K562 (cell line): ENCODE data around the gene ZDHHC18. TPM values are rescaled to one million over a fixed set of nuclear protein-coding genes. Genes with fewer than 3 reads are reported as not detected.

Source experiments
- ATAC-seq: fragments of 200-7000 bp; cut with Tn5 transposase; 3 replicates; pipeline ENCODE4 v1.9.1; 2020; ENCODE audit warnings: moderate library complexity
- BruUV-seq: library from RNA; stranded (reverse); fragments of 400-500 nt; replicated peaks from 2 replicates; lab custom pipeline; 2021; lab: Mats Ljungman, UMichigan
- CTCF ChIA-PET: fragments of 300-600 bp; formaldehyde crosslinking; extraction: SDS; loops from one replicate; lab custom pipeline; 2021; ENCODE audit warnings: low intra/inter-chr PET ratio; lab: Yijun Ruan, JAX
- POLR2A ChIA-PET: fragments of 300-600, 350-650 bp; sonication (Branson Sonifier 250); formaldehyde crosslinking; extraction: SDS; loops from one replicate; lab custom pipeline; 2021; ENCODE audit warnings: antibody characterized with exemption, inconsistent platforms; lab: Yijun Ruan, JAX
- DNase-seq, 4 experiments: peaks; one replicate each; pipeline versions ENCODE4 v3.0.0 to v3.0.0-alpha.2; 2011 to 2018; ENCODE audit warnings: low spot score in 3 of 4, mixed read lengths in 3 of 4; ENCODE audit errors: extremely low read depth in 1 of 4
- FAIRE-seq: peaks from 2 replicates; lab custom pipeline; 2011; peaks lifted over from hg19 to GRCh38; lab: Jason Lieb, UNC
- H2AFZ ChIP-seq: 2 replicates; pipeline ENCODE4 v1.6.0; 2011; ENCODE audit warnings: low read depth, low read length, control low read depth, inconsistent platforms
- H3K27ac ChIP-seq: fragments of 200-600 bp; 3 replicates; pipeline ENCODE4 v1.8.0; 2011; ENCODE audit warnings: low read depth, mild to moderate bottlenecking, control low read depth, inconsistent platforms, low read length, moderate library complexity, mixed read lengths; ENCODE audit errors: extremely low read depth
- H3K27me3 ChIP-seq, 2 experiments: fragments of 300-600 bp in 1 of 2; 2 replicates in 1 of 2; 3 replicates in 1 of 2; pipeline versions ENCODE4 v1.6.0 to v1.8.0; 2011; ENCODE audit warnings: inconsistent platforms in 2 of 2, low read length in 2 of 2, mild to moderate bottlenecking in 1 of 2, mixed read lengths in 1 of 2, moderate library complexity in 1 of 2; ENCODE audit not compliant: control insufficient read depth in 2 of 2, insufficient read depth in 2 of 2
- H3K36me3 ChIP-seq: fragments of 300-600 bp; 3 replicates; pipeline ENCODE4 v1.8.0; 2011; ENCODE audit warnings: mild to moderate bottlenecking, low read length, inconsistent platforms; ENCODE audit not compliant: control insufficient read depth, insufficient read depth
- H3K4me1 ChIP-seq, 2 experiments: fragments of 200-600 bp in 1 of 2; replicated peaks in 1 of 2; 2 replicates in 1 of 2; 3 replicates in 1 of 2; pipeline versions ENCODE4 v1.5.1 to v1.8.0; 2011; ENCODE audit warnings: inconsistent platforms in 2 of 2, low read length in 2 of 2, mild to moderate bottlenecking in 1 of 2, mixed read lengths in 1 of 2, moderate library complexity in 1 of 2; ENCODE audit not compliant: control insufficient read depth in 2 of 2, insufficient read depth in 2 of 2
- H3K4me2 ChIP-seq: 2 replicates; pipeline ENCODE4 v1.6.1; 2011; ENCODE audit warnings: low read length, control low read depth, inconsistent platforms, mixed read lengths; ENCODE audit not compliant: insufficient read depth
- H3K4me3 ChIP-seq: fragments of 200-600 bp; sonication (generic), shearing (Covaris generic); 2 replicates; pipeline ENCODE4 v1.5.1; 2016; ENCODE audit warnings: control low read depth, inconsistent platforms
- H3K79me2 ChIP-seq: fragments of 200-600 bp; 3 replicates; pipeline ENCODE4 v1.8.0; 2011; ENCODE audit warnings: low read length, inconsistent platforms; ENCODE audit not compliant: control insufficient read depth, insufficient read depth
- H3K9ac ChIP-seq, 2 experiments: 2 replicates each; pipeline versions ENCODE4 v1.6.0 to v1.6.1; 2011; ENCODE audit warnings: low read depth in 2 of 2, low read length in 2 of 2, control low read depth in 1 of 2, inconsistent platforms in 1 of 2, mild to moderate bottlenecking in 1 of 2, mixed read lengths in 1 of 2; ENCODE audit not compliant: insufficient read depth in 1 of 2
- H3K9me1 ChIP-seq: one replicate; pipeline ENCODE4 v1.6.0; 2011; ENCODE audit warnings: inconsistent platforms, mild to moderate bottlenecking, low read length, moderate library complexity; ENCODE audit not compliant: control insufficient read depth, insufficient read depth
- H3K9me3 ChIP-seq: replicated peaks from 2 replicates; pipeline ENCODE4 v1.5.1; 2011; ENCODE audit warnings: low read depth, low read length, inconsistent platforms; ENCODE audit not compliant: control insufficient read depth, insufficient read depth
- H4K20me1 ChIP-seq: replicated peaks from 2 replicates; pipeline ENCODE4 v1.6.1; 2011; ENCODE audit warnings: low read length, inconsistent platforms, mixed read lengths; ENCODE audit not compliant: control insufficient read depth, insufficient read depth
- ARID2 ChIP-seq: fragments of 450-650 bp; IDR thresholded peaks from 2 replicates; pipeline ENCODE4 v1.6.1; 2017; ENCODE audit warnings: antibody characterized with exemption, mild to moderate bottlenecking
- DPF2 ChIP-seq: fragments of 450-650 bp; IDR thresholded peaks from 2 replicates; pipeline ENCODE4 v1.6.1; 2016
- ELF1 ChIP-seq: fragments of 200-800 bp; sonication (Bioruptor generic); IDR thresholded peaks from 2 replicates; pipeline ENCODE4 v1.6.1; 2016; ENCODE audit warnings: missing genetic modification characterization, missing compliant biosample characterization
- ETV6 ChIP-seq, 3 experiments: fragments of 150-350 bp in 1 of 3; sonication (generic) in 1 of 3; formaldehyde crosslinking in 1 of 3; IDR thresholded peaks; 2 replicates each; pipeline versions ENCODE4 v1.6.1 to v1.8.0; 2014 to 2022; ENCODE audit warnings: borderline replicate concordance in 2 of 3, low read depth in 2 of 3, antibody characterized with exemption in 1 of 3, low read length in 1 of 3, mild to moderate bottlenecking in 1 of 3, missing genetic modification reagents in 1 of 3
- FOXA3 ChIP-seq, 2 experiments: fragments of 450-650 bp in 1 of 2; sonication (generic) in 1 of 2; formaldehyde crosslinking; IDR thresholded peaks in 1 of 2; conservative IDR thresholded peaks in 1 of 2; 2 replicates each; pipeline versions ENCODE4 v1.4.0 to v1.8.0; 2020 to 2022; ENCODE audit warnings: mild to moderate bottlenecking in 2 of 2, missing genetic modification reagents in 1 of 2
- GATAD2A ChIP-seq: fragments of 450-650 bp; IDR thresholded peaks from 2 replicates; pipeline ENCODE4 v1.6.1; 2017
- HEY1 ChIP-seq: fragments of 250-450 bp; sonication (Bioruptor Pico); IDR thresholded peaks from 2 replicates; pipeline ENCODE4 v1.5.0; 2020; ENCODE audit warnings: mild to moderate bottlenecking, moderate library complexity, borderline replicate concordance
- MECOM ChIP-seq: fragments of 250-450 bp; sonication (Bioruptor Pico); IDR thresholded peaks from 2 replicates; pipeline ENCODE4 v1.8.0; 2022; ENCODE audit warnings: inconsistent platforms
- RBM17 ChIP-seq: fragments of 200-400 bp; formaldehyde crosslinking; IDR thresholded peaks from 2 replicates; pipeline ENCODE4 v1.6.1; 2017; ENCODE audit warnings: low read depth, mild to moderate bottlenecking, low read length, borderline replicate concordance
- RBM39 ChIP-seq: fragments of 200-400 bp; formaldehyde crosslinking; optimal IDR thresholded peaks from 2 replicates; pipeline ENCODE3; 2018; ENCODE audit warnings: low read depth, low read length
- SAP30 ChIP-seq: fragments of 200-600 bp; sonication (generic); IDR thresholded peaks from 2 replicates; pipeline ENCODE4 v1.6.1; 2012; ENCODE audit warnings: borderline replicate concordance, low read depth, mild to moderate bottlenecking, moderate library complexity, low read length, control low read depth, inconsistent platforms; ENCODE audit not compliant: insufficient read depth, poor library complexity, severe bottlenecking
- YY1 ChIP-seq, 3 experiments: IDR thresholded peaks; 2 replicates each; pipeline ENCODE4 v1.6.1; 2011; ENCODE audit warnings: low read length in 2 of 3, mild to moderate bottlenecking in 2 of 3, moderate library complexity in 2 of 3, borderline replicate concordance in 1 of 3, control low read depth in 1 of 3, low read depth in 1 of 3; ENCODE audit not compliant: insufficient read depth in 3 of 3, insufficient replicate concordance in 2 of 3, control insufficient read depth in 1 of 3, insufficient read length in 1 of 3; ENCODE audit errors: extremely low read depth in 1 of 3
- ZNF197 ChIP-seq: fragments of 200-800 bp; sonication (Bioruptor generic); IDR thresholded peaks from 2 replicates; pipeline ENCODE4 v1.6.1; 2016; ENCODE audit warnings: low read depth, missing genetic modification characterization, missing compliant biosample characterization
- ZNF217 ChIP-seq: sonication (generic); formaldehyde crosslinking; IDR thresholded peaks from 2 replicates; pipeline ENCODE4 v1.8.0; 2022; ENCODE audit warnings: mild to moderate bottlenecking, missing genetic modification reagents
- ZNF764 ChIP-seq: fragments of 250-450 bp; sonication (Bioruptor Pico); IDR thresholded peaks from 2 replicates; pipeline ENCODE4 v1.4.0; 2020; ENCODE audit warnings: low read depth, mild to moderate bottlenecking, moderate library complexity
- ZZZ3 ChIP-seq: fragments of 450-650 bp; IDR thresholded peaks from 2 replicates; pipeline ENCODE4 v1.6.1; 2016; ENCODE audit warnings: antibody characterized with exemption, mild to moderate bottlenecking, moderate library complexity
- WGBS: fragments of 100-300 bp; shearing (Covaris generic); methylation state at CpG from one replicate; pipeline ENCODE4 v1.1.6; 2016; ENCODE audit warnings: low coverage, mixed read lengths; ENCODE audit not compliant: insufficient coverage; ENCODE audit errors: missing lambda C conversion rate; 5-methylcytosine and 5-hydroxymethylcytosine counted together
- in situ Hi-C: fragments of 300-500 bp; cut with MboI; formaldehyde crosslinking; loops from 4 replicates; pipeline ENCODE4 v1.15.0; 2018; ENCODE audit warnings: inconsistent platforms, mixed read lengths
- intact Hi-C: fragments of 100-400 bp; cut with micrococcal nuclease; formaldehyde crosslinking; loops from 2 replicates; pipeline ENCODE4 v1.14.2; 2022
- polyA plus RNA-seq, 8 experiments: library from polyadenylated mRNA; depleted of rRNA in 4 of 8; stranded (reverse) in 5 of 8; unstranded in 3 of 8; fragments of >200 nt; fragmentation: Nextera tagmentation in 2 of 8; fragmentation: Illumina TruSeq in 1 of 8; extraction: Ambion mirVana in 2 of 8; extraction: Trizol in 1 of 8; gene quantifications; 2 replicates each; pipeline versions ENCODE4 v1.2.1 to v1.2.3, GENCODE V29; 2011 to 2014; ENCODE audit warnings: inconsistent platforms in 1 of 8, missing spikeins in 1 of 8
- total RNA-seq, 7 experiments: library from RNA; depleted of rRNA in 6 of 7; stranded (reverse); fragments of >200 nt in 6 of 7; fragmentation: Illumina TruSeq in 2 of 7; extraction: Trizol in 2 of 7; gene quantifications; 2 replicates each; pipeline versions ENCODE4 v1.2.1 to v1.2.3, GENCODE V29; 2011 to 2021; ENCODE audit warnings: low replicate concordance in 1 of 7
- TF ChIP-seq, protein P1 (sequence below): sonication (generic); formaldehyde crosslinking; IDR thresholded peaks from 2 replicates; pipeline ENCODE4 v1.8.1; 2023; ENCODE audit warnings: mild to moderate bottlenecking, missing genetic modification reagents

Gene ZDHHC18
- total and polyA plus RNA-seq, 9 of the 15 experiments (the other 6 are each of a cell fraction or from before 2014, with no cell fraction given) = 0.42 to 35.6 (median 15.8) TPM

DNA sequence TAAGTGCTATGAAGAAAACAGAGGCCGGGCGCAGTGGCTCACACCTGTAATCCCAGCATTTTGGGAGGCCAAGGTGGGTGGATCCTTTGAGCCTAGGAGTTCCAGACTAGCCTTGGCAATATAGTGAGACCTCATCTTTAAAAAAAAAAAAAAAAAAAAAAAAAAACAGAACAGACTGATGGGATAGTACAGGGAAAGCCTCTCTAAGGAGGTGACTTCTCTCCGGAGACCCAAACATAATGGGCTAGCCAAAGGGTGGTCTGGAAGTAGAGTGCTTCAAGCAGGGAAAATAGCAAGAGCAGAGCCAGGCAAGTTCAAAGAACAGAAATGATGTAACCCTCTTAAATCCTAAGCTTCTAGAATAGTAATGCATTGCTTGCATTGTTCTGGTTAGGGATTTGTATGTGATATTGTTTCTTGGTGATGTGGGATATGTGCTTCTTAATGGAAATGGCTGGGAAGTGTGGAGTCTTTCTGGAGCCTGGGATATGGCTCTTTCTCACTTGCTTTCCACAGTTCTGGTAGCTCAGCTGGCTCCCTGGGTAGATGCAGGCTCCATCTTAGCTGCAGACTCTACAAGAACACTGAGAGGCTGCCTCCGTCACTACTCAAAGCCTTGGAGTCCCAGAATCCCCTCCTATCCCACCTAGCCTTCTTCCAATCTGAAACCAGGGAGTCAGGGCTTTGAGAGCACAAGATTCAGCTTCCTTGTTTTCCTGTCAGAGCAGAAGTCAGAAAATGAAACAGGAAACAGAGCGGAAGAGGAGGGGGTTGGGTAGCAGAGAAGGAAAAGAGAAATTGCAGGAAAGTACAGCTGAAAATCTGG is 40.7 kb upstream of the ZDHHC18 start:
- Histone ChIP-seq H3K4me3 (no peak overlapping the region; the same call in 1 of the 2 replicates), H3K79me2 (peaks cover 74% of the 10 kb centered on the region), H3K9ac (peak overlapping the region; percentile 72 to 98; a peak in 3 of 4 replicates), H3K4me2 (peak overlapping the region; percentile 96), H4K20me1 (no peaks in the 10 kb centered on the region), H3K27me3 (no peaks in the 10 kb centered on the region), H3K9me3 (no peaks in the 10 kb centered on the region), H3K36me3 (peaks cover 31% of the 10 kb centered on the region), H3K9me1 (no peaks in the 10 kb centered on the region), H3K4me1 (peaks cover 50 to 84% of the 10 kb centered on the region in 2 experiments), H3K27ac (peak overlapping the region; percentile 98), H2AFZ (peak overlapping the region; percentile 94)
- peak in 1 of 4 experiments; percentile 60 for DNase-seq
- no peak for ATAC-seq
- FAIRE-seq = peak; percentile 19
- ChIA-PET CTCF (no interaction called here), POLR2A (interaction anchor here (0.6 to 9.2 kb wide), 23 partner anchors 9 to 686 kb away, joined by 3 to 112 read pairs (median 4); partner anchors contain the start of genes ARID1A and GPATCH3)
- BruUV-seq = no TSS peak
- in situ Hi-C loops = no loop called here
- intact Hi-C loops = loop anchor here (2.0 to 5.0 kb wide), 2 partner anchors 41 to 299 kb away; no protein-coding TSS in a partner anchor
- 62% methylated on average over 5 of the region's 5 CpGs for WGBS
- TF ChIP-seq ETV6 (IDR thresholded peaks at IDR 0.05; ENCODE audit: borderline replicate concordance in 1 of 2, low read depth in 2 of 2, low read length in 1 of 2) = peak; percentile 97 to 98
- TF ChIP-seq ETV6 (CRISPR knock-in tag; IDR thresholded peaks at IDR 0.05; ENCODE audit: borderline replicate concordance) = no peak
- TF ChIP-seq ZNF197 (CRISPR knock-in tag) = no peak; the same call in 1 of the 2 replicates
- TF ChIP-seq FOXA3 (CRISPR knock-in tag; conservative IDR thresholded peaks at IDR 0.05 in 1 of 2, IDR thresholded peaks at IDR 0.05 in 1 of 2) = peak in 1 of 2 experiments; percentile 57; a peak in 1 of 4 replicates
- peak; percentile 82 for TF ChIP-seq ELF1 (tag)
- no peak for TF ChIP-seq ZZZ3
- TF ChIP-seq, protein P1, sequence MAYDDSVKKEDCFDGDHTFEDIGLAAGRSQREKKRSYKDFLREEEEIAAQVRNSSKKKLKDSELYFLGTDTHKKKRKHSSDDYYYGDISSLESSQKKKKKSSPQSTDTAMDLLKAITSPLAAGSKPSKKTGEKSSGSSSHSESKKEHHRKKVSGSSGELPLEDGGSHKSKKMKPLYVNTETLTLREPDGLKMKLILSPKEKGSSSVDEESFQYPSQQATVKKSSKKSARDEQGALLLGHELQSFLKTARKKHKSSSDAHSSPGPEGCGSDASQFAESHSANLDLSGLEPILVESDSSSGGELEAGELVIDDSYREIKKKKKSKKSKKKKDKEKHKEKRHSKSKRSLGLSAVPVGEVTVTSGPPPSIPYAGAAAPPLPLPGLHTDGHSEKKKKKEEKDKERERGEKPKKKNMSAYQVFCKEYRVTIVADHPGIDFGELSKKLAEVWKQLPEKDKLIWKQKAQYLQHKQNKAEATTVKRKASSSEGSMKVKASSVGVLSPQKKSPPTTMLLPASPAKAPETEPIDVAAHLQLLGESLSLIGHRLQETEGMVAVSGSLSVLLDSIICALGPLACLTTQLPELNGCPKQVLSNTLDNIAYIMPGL (CRISPR knock-in tag) = no peak
- TF ChIP-seq RBM39 = no peak
- TF ChIP-seq ZNF764 = no peak
- 0 out of 2 replicates have a peak, but pooled peaks have one; percentile 7 for TF ChIP-seq ARID2
- TF ChIP-seq RBM17 = no peak
- TF ChIP-seq ZNF217 = no peak
- TF ChIP-seq YY1 (IDR thresholded peaks at IDR 0.05; ENCODE audit: borderline replicate concordance in 1 of 3, control insufficient read depth in 1 of 3, extremely low read depth in 1 of 3, insufficient read depth in 3 of 3, insufficient read length in 1 of 3, insufficient replicate concordance in 2 of 3, low read depth in 1 of 3, low read length in 2 of 3) = peak in 1 of 3 experiments; percentile 58
- TF ChIP-seq MECOM (CRISPR knock-in tag) = no peak; the same call in 1 of the 2 replicates
- TF ChIP-seq SAP30 = no peak
- TF ChIP-seq HEY1 (CRISPR knock-in tag) = 0 out of 2 replicates have a peak, but pooled peaks have one; percentile 8
- TF ChIP-seq DPF2 = no peak
- no peak for TF ChIP-seq GATAD2A
